NOMO-1 treated with dmso at 0.1 percent for 144 hours (cell line): ENCODE results near the gene C5orf63.
"Not testable (repeated sequence)": the region's sequence is repeated elsewhere in the genome, so short reads cannot be mapped to it uniquely, and the experiment has no call there.

Experiments
- DNase-seq: peaks from one replicate; lab custom pipeline; 2025; ENCODE audit not compliant: unreplicated experiment; lab: John Stamatoyannopoulos, UW

Gene C5orf63

DNA sequence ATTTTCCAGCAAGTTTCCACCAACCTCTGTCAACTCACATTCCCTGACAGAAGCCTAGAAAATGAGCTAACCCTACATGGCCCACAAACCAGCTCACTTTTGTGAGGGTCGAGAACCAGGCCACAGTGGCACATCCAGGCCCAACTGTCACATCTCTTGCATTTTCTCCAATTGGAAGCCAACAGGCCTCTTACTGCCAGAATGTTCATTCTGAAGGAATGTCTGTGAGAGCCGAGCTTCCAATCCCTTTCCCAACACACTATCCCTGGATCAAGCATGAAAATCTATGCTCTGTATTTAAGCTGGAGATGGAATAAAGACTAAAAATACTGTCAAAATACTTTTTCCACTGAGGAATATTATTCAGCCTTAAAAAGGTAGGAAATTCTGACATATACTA is 62.9 kb downstream of the C5orf63 start:
- DNase-seq: no peak

DNA sequence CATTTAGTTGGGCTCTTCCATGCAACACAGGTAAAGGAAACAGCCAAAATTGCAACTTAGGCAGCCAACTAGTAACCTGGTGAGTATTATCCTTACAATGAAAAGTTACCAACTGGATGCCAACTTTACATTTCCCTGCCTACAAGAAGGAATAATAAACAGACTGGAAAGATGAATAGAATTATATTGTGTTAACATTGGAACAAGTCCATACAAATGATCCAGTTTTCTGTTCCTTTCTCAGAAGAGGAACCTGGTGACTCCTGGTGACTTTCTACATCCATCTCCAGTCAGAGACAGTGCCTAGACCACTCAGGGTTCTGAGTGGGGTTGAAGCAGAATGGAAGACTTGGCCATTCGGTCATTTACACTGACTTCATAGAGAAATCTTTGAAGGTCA is 63.5 kb downstream of the C5orf63 start:
- no peak for DNase-seq

DNA sequence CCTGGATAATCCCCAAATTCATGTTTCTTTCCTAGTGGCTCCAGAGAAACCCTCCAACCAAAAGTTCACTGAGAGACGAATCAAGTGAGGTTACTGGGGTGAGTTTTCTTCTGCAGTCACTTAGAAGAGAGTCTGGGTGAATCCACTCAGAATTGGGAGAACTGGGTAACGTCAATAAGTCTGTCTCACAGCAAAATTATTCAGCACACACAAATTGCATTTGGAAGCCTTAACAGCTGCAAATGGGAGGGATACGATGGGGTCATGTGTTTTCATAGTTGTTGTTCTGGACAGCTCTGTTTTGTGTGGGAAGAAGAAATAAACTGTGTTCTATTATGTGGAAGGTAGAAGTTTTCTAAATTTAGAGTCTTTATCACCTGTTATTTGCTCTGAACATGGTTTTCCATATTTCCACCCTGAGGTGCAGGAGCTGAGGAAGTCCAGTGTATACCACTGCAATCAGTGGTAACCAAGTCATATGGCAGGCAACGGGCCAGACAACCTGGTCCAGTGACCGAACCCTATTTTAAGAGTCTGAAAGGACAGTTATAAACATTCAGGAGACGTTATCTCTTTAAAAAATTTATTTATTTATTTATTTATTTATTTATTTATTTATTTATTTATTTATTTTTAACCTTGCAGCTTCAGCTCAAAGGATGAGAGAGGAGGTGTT is 64.9 kb downstream of the C5orf63 start:
- DNase-seq: no peak

DNA sequence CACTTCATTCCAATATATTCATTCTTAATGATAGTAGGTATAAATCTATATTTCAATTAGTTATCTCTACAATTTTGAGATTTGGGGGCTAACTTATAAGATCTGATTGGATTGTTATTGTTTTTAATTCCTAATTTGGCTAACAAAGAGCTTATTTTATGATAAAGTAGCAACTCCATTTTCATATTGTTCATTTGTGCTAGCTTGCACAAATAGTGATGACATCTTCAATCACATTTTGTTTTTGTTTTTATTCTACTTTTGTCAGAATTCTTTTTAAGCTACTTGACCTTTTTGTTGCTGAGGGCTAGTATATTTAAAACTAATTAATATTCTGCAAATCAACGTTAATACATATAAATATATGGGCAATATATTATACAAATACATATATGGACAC is 65.8 kb downstream of the C5orf63 start:
- no peak for DNase-seq

DNA sequence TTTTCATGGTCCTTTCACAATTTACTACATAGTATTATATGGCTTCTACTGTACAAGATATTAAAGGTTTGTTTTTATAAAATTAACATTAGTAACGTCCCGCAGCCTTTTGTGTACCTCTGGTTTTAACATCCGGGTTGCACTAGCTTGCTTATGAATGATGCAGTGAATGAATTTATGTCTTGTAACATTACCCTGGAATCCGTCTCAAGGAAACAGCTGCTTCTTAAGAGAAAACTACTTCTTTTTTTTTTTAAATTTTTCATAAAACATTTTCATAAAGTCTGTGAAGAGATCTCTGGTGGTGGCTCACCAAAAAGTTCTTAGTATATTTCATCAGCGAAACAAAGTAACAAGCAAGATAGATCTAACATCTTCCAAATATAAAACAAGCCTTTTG is 66.6 kb downstream of the C5orf63 start:
- DNase-seq: no peak

DNA sequence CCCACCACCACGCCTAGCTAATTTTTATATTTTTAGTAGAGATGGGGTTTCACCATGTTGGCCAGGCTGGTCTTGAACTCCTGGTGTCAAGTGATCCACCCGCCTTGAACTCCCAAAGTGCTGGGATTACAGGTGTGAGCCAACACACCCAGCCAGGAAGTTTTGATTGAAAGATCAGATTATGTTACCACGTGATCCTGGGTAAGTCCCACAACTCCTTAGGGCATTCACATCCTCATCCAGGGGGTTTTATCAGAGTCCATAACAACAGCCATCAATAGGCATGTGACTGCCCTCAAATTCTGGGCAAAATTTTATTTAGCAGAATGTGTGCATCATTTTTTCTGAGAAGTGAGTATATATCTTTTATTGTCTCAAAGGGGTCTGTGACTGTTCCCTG is 68.0 kb downstream of the C5orf63 start:
- not testable (repeated sequence) for DNase-seq

DNA sequence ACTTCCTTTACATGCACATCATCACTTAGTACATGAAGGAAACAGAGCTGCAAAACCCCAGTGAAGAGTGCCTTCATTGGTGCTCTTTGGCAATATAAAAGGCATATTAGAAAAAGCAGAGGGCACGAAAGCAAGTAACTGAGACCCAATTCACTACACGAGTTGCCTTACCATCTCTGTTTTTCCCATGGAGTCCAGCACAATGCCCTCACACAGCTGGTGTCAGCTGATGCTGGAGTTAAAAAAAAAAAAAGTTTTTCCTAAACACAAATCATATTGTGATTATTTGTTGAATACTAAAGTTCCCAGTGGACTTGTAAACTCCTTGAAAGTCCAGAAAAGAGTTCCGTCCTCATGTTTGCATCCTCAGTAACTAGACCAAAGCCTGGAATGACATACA is 68.6 kb downstream of the C5orf63 start:
- DNase-seq: no peak

DNA sequence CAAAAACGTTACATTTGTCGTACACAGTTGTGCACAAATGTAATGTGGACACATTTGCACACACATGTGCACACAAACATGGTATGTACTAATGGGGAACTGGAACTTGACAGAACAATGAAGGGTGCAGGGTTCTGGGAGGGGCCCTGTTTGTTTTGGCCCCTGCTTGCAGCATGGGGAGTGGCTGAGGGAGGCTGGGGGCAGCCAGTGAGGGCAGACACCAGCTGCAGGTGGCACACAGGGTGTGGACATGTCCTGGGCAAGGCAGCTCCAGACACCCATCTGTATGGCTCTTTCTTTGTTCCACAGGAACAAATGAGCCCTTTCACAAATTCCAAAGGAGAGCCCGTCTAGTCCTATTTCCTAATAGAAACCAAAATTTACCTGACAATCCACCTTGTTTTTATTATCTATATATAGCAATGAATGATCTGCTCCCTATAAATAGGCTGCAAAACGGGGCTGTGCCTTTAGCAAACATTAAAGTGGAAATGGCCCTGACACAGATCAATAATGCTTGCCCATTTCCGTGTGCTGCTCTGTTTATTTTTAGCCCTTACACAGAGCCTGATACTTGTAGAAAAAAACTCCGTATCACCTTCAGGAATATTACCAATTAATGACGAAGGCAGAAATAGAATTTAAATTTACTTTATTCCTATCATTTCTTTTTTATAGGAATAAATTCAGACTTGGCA is 69.4 kb downstream of the C5orf63 start:
- DNase-seq: no peak

DNA sequence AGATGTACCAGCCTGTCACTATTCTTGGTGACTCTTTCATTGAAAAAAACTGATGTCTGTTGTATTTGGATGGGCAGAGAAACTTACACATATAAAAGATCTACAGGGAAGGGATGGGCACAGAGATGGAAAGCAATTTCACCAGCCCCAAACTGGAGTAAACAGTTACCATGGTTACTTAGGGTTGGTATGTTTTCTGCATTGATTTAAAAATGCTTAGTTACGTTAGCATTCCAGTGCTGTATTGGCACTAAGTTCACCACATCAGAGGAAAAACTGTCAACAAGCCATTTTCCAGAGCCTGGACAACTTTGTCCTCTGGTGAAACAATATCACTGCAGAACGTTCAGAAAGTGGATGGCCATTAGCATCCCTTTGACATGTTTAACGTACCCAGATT is 70.9 kb downstream of the C5orf63 start:
- no peak for DNase-seq

DNA sequence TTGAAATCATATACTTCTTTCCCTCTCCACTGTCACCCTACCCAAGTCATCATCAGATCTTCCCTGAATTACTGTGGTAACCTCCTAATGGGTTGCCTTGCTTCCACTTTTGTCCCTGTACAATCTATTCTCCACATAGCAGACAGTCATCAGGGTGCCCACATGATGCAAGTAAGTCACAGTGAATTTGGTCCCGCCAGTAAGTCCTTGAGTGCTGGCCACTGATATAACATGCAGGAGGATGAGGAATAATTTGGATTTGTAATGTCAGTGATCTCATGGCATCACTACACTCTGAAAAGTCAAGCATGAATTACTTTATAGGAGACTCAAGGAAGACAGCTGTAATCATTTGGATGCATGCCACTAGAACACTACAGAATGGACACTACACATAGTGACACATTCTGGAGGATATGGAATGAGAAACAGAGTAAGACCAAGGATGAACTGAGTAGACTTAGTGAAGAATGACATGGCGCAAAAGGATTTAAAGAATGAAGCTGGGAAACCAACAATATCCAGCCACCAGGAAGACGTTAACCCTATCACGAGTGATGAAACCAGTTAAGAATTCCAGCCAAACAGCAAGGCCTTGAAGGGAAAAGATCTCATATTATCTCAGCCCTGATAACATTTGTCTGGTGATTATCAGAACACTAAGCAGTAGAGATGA is 71.5 kb downstream of the C5orf63 start:
- no peak for DNase-seq
